GM19372 (cell line): Measurements from ENCODE around the gene HSP90AB1.

Experiments
- ATAC-seq: cut with Tn5 transposase; IDR thresholded peaks from one replicate; pipeline ENCODE4 v1.9.1; 2021; ENCODE audit warnings: mild to moderate bottlenecking, low read depth, moderate library complexity; ENCODE audit not compliant: unreplicated experiment

HSP90AB1 gene

DNA sequence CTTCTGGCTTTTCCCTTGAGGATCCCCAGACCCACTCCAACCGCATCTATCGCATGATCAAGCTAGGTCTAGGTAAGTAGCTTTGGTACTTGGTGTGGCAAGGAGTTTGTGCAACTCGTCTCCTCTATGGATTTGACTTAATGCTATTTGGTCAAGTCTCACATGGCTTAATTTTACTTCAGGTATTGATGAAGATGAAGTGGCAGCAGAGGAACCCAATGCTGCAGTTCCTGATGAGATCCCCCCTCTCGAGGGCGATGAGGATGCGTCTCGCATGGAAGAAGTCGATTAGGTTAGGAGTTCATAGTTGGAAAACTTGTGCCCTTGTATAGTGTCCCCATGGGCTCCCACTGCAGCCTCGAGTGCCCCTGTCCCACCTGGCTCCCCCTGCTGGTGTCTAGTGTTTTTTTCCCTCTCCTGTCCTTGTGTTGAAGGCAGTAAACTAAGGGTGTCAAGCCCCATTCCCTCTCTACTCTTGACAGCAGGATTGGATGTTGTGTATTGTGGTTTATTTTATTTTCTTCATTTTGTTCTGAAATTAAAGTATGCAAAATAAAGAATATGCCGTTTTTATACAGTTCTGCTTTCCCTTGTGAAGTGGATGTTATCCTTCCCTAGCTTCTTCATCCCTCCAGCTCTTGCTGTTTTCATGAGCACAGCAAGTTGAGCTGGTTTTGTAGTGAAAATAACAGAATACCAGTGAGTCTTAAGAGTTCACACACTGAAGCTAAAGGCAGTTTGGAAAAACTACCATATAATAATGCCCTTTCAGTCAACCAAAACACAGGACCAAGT lies 6.6 kb downstream of the HSP90AB1 start:
- ATAC-seq, result no peak

DNA sequence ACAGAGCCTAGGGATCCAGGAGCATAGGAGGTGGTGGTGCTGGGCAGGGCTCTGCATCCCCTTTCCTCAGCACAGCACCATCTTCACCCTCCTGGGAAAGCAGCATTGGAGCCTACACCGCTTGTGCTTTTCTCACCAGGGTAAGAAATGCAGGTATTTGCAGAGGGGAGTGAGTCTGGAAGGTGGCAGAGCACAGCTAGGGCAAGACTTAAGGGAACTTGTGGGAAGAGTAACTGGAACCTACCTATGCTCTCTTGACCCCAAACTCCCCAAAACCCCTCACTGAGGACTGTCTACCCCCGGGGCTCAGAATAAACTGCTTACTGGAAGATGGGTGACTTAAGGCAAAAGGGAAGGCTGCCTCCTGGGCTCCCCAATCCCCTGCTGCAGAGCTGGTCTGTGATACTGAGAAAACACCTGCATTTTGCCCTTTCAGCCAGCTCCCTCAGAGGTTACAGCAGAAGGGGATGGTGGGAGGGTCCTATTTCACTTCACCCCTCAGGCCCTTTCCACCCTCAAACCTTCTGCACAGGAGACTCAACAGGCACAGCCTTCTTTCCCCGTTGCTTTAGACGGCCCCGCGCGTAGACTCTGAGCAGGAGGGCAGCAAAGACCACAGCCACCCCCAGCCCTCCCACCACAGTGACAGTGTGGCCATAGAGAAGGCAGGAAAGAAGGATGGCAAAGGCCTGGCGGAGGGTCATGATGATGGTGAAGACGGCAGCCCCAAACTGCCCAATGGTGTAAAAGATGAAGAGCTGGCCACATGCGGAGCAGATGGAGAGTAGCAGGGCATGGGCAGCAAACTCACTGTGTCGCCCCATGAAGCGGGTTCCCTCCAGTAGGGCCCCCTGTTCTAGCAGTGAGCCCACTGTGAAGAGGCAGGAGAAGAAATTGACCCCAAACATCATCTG lies 7.5 kb downstream of the HSP90AB1 start:
- no peak for ATAC-seq

DNA sequence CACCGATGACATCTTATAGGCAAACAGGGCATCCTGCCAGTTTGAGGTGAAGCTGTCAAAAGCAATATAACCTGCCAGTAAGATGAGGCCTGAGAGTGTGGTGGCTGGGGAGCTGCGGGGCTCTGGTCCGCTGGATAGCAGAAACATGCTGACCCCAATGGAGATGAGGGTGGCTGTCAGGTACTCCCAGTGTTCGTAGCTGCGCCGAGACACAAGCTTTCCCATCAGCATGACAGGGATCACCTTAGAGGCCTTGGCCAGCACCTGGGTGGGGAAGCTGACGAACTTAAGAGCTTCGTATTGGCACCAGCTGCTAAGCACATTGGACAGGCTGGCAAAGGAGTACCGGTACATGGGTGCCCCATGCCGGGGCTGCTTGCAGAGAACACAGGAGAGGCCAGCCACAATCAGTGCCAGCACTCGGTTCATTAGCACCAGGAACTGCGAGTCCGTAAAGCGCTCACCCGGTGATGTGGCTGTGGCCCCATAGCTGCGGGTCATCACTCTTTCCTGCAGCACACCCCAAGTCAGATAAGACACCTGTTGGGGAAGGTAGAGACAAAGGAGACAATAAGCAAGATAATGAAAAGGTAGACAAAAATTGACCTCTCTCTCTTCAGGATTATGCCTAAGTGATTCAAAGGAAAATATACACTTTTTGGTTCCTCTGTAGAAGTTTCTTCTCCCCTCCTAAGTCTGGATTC lies 8.4 kb downstream of the HSP90AB1 start:
- ATAC-seq, result no peak

DNA sequence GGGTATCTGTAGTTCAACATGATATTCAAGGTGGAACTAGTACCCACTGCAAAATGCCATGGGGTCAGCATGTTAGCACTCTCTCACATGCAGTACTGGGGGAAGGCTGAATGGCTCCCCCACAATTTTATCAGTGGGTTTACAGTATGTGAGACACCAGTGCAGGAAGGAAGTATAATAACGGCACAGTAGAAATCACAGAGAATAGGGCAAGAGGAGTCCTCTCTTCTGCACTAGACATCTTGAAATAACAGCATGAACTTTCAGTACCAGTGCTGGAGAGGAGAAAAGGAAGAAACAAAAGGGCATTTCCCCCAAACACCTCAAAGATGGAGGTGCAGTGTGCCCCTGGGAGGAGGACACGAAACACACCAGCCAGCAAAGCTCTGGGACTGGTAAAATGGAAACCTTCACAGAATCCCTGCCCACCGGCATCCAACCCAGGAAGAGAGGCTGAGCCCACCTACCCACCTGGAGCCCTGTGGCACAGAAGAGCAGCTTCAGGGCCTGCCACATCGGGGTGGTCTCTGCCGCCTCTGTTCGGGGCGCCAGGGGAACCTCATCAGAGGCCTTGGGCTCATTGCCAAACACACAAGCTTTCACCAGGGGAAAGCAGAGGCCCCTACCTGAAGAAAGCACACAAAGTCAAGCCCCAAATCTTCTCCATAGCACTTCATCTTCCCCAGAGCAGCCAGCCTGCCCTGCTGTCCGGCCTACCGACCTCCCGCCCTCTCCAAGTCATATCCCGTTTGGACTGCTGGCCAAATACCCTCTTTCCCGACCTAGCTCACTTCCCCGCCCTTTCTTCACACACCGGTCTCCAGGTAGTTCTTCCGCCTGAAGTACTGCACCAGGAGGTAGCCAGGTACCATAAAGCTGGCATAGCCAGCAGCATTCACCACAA lies 9.2 kb downstream of the HSP90AB1 start:
- no peak for ATAC-seq

DNA sequence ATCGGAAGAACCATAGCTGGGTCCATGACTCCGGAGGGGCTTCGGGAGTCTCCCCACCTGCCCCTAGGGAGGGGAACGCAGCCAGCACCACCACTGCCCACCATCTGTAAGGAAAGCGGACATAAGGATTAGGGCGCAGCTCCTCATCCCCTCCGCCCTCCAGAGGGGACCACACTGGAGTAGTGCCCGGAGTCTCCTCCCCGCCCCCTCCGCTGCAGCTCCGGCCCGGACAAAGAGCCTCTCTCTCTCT lies 9.8 kb downstream of the HSP90AB1 start:
- ATAC-seq, result no peak

DNA sequence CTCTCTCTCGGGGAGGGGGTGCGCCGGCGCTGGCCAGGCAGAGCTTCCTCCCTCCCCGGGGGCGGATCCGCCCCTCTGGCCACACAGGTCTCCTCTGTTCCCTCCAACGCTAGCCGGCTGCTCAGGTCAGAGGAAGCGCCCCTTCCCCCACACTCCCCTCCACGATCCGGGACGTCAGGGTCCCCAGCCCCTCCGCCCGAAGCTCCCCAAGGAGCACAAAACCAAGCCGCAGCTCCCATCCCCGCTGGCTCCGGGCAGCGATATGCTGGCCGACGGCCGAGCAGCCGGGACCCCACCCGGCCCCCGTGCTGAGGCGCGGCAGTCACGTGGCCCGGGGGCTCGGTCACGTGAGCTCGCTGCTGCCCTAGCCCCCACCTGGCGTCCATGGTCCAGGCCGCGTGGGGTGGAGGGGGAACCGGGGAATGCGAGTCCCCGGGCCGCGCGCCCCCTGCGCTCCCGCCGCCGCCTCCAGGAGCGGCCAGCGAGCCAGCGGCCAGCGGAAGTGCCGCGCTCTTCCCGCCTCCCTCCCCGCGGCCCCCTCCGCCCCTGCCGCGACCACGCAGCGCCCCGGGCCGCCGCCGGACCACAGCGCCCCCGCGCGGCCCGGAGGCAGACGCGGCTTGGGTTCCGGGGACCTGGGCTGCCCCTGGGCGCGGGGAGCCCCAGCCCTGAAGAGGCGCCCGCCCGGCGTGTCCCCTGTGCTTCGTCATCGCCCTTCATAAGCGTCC lies 10.3 kb downstream of the HSP90AB1 start, which contains the start of gene SLC35B2:
Gene SLC35B2 (minus strand): TSS at position 504 of the 728 bp plus-strand sequence. CDS start 118 bp downstream, at position 386.
- peak; percentile 48 for ATAC-seq

DNA sequence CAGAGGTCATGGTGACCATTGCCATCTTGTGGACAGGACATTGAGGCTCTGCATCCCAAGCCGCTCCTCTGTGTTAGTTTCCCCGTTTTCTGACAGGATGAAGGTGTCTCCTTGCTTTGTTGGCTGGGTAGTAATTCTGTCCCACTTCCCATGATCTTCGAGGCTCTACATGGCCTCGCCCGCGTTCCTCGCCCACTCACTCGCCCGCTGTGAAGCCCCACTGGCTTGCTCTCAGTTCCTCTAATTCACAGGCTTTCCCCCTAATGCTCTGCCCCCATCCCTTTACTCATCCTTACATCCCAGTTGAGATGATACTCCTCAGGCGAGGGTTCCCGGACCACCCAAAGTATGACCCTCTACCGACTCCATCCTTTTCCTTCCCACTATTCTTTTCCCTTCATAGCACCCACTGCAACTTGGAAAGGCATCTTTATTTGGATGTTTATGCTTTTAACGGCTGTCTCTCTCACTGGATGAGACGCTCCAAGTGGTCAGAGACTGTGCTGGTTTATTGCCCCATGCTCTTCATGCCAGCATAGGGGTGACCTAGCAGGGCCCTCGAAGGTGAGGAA lies 10.9 kb downstream of the HSP90AB1 start:
- ATAC-seq, result peak; percentile 11

DNA sequence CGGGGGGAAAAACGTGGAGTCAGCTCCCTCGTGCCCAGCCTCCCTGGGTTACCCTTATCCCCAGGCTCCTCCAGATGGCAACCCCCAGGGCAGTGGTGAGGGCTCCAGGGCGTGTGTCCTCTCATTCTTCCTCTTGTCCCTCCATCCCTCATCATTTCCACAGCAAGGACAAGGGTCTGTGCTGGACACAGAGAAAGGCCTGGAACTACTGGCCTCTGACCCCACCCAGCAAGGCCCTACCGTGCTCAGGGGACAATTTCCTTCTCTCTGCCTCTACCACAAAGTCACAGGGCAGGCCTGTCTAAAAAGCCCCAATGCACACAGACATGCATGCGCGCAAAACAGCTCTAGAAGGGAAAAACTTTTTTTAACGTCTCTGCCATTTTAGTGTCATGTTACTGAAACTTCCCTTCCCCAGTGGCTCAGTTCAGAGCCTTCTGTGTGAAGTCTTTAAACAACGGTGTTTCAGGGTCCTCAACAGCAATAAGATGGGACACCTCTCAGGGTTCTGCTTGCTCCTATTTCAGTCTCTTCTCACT lies 11.5 kb downstream of the HSP90AB1 start:
- no peak for ATAC-seq

DNA sequence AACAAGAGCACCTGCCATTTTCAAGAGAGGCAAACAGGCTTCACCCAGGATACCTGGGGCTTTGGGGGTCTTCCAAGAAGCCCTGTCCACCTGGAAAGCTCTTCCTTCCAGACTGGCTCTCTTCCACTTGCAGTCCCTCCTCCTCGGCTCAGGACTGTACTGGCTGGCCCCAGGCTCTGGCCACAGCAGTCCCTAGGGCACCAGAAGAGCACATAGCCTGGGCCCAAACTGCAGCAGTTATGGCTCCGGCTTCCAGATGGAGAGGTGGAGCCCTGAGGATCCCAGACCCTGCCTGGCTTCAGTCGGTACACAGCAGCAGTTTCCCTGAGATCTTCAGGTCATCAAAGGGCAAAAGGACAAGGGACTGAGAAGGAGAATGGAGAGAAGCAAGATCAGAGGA lies 12.0 kb downstream of the HSP90AB1 start:
- no peak for ATAC-seq

DNA sequence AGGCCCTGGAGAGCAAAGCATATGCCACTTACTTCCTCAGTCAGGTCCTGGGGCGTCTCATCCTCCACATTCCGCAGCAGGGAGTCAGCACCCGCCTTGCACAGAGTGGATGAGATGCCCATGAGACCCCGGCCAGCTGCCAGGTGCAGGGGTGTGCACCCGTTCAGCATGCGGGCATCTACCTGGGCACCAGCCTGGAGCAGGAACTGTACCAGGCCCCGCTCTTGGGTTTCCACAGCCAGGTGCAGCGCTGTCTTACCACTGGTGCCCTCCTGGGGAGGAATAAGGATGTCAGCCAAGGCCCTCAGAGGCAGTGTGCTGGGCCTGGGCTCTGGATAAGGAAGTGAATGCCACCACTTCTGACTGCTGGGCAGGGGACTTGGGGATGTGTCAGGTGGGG lies 13.1 kb downstream of the HSP90AB1 start:
- ATAC-seq, result no peak

DNA sequence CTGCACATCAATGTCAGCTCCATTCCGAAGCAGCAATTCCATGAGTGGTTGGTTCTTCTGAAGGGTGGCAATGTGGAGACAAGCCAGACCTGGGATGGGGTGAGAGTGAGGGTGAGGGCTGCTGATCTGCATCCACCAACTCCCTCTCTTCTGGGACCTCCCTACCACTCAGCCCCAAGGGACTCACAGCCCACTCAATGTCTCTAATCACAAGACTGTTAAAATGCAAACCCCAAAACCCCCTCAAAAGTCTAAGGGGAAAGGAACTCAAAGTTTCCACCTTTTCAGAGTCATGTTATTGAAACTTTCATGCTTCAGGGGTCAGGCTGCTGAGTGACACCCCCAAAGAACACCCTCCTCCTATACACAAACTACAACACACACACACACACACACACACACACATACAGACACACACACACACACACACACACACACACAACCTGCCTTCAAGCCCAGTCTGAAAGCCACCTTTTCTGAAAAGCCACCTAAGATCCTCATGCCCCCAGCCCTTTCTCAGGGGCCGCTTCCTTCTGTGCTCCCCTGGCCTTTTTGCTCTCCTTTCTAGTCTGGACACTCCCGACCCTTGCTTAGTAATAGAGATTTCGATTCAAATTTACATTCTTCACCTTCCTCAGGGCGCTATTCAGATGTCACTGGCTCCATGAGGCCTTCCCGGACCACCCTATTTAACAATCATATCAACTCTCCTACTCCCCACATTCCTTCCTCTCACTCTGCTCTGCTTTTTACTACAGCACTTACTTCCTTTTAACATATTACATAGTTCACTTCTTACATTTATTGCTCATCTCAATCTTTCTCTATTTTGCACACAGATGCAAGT lies 13.8 kb downstream of the HSP90AB1 start:
- no peak for ATAC-seq

DNA sequence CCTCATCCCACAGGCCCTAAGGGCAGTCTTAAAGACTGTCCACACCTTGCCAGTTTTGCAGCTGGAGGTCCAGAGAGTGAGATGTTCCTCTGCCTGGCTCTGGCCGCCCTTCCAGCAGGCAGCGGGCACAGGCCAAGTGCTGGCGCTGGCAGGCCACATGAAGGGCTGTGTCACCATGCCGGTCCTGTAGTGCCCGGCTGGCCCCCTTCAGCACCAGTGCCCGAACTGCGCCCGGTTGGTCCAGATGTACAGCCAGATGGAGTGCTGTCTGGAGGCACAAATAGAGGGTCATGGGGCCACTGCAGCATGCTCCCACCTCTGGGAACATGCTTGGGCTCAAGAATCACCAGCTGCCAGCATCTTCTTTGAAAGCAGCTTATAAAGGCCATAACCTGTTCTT lies 14.7 kb downstream of the HSP90AB1 start:
- ATAC-seq, result no peak

DNA sequence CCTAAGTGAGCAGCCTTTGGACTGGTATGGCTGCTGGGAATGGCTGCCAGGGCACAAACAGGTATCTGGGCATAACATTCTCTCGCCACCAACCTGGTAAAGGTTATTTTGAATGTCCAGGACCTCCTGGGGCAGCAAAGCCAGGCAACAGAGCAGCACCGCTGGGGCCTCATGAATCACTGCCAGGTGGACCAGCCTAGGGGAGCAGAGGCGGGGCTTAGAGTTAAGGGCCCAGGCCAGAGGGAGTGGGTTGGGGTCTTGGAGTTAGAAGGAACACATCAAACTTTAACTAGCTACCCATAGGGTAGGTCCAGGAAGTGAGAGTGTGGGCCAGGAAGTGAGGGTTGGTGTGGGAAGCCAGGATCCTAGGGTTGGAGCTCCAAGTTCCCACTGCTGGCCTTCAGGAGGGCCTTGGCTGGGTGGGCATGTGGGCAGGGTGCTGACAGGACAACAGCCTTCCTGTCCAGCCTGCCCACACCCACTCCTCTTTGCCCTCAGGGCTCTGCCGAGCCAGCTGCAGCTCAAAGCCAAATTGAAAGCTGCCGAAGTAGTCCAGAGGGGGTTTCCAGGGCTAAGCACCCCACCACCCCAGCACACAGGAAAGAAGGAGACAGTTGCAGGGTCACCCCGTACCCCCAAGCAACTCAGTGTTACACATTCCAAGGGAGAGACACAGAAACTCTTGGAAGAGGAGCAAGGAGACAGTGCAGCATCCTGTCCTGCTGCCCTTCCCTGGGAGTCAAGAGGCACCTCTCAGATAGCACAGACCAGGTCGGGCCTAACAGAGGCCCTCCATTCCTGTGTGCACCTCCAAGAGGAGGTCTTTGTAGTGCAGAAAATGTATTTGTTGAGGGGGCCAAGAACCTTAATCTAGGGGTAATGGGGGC lies 15.8 kb downstream of the HSP90AB1 start:
- ATAC-seq, result no peak

DNA sequence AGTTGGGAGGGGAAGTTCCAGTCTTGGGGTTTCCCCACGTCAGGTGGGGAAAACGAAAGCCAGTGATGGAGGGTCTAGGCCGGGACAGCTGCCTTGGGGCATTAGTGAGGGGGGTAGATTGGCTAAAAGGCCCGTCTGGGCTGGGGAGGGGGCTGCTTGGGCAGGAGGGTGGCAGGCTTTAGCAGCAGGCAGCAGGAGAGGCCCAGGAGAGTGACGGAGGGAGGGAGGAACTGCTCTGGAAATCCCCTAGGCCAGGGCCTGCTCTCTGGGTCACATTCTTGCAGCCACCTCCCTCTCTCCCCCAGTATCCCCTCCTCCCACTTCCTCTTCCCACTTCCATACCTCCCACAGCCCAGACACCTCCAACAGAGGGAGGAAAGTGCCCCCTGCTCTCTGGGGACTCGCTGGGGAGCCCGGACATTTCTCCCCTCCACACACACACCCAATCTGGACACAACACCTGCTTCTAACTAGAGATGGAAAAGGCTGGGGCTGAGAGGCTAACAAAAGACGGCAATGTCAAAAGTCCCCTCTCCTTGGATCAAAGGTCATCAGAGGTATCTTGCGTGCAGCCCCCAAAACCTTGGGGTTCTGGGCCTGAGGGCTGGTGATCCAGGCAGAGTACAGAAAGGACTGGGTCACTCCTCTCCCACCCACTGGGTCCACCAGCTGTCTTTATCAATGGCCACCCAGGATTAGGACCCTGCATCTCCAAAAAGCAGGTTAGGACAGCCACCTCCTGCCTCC lies 16.6 kb downstream of the HSP90AB1 start:
- no peak for ATAC-seq

DNA sequence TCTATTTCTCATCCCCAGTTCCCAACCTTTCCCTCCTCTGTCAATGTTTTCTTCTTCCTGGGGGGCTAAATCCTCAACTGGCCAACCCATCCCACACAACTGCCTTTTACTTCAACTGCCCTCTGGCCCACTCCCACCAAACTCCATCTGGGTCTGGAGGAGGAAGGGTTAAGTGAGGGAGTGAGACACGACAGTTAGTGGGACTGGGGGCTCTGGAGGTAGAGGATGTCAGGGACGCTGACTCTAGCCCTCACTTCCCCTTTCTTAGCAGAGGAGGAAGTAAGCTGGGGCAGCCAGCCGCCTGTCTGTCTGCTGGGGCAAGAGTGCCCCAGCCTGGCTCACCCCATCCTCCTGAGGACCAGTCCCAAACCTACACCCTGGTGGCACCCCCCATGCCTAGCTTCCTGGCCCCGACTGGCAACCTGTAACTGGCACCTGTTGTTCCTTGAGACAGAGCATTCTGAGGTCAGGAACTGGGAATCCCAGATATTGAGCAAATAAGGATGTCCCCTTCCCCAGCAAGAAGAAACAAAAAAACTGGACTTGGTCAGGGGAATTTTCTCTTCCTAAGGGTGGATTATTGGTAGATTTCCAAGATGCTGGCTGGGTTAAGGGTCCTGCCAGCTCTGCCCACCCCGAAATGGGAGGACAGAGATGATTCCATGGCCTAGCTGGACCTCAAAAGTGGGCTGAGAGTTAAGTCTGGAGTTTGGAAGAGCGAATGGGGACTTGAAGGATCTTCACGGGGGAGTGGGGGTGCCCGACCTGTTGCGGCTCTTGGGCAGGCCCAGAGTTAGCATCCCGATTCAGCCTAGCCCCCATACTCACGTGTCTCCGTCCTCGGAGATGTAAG lies 17.5 kb downstream of the HSP90AB1 start:
- ATAC-seq, result no peak
